Measurements from ENCODE around the gene DMP1. TPM values are rescaled to one million over a fixed set of nuclear protein-coding genes. Genes with fewer than 3 reads are reported as not detected.

DMP1 gene
- total and polyA plus RNA-seq, 3 donors from 2014 or later = 0.37 to 1.5 (median 0.91) TPM

GRCh38 chr4:87697272-87697671, 47.2 kb downstream of the DMP1 start:
- no peaks in the 10 kb centered on the region for H3K9me3 ChIP-seq
- WGBS, 2 donors = 89 to 98% methylated on average over 5 of the region's 5 CpGs
- no peaks in the 10 kb centered on the region for H3K4me1 ChIP-seq
- H3K27ac ChIP-seq = no peak overlapping the region
- no peak for TF ChIP-seq POLR2A (IDR thresholded peaks at IDR 0.05)
- TF ChIP-seq CTCF (IDR thresholded peaks at IDR 0.05) = no peak
- DNase-seq = no peak
- H3K4me3 ChIP-seq = no peak overlapping the region
- intact Hi-C loops (cut with DNase I; ENCODE audit: low total_unique reads) = no loop called here
- H3K36me3 ChIP-seq (ENCODE audit: low read depth, missing control alignments) = no peaks in the 10 kb centered on the region
- H3K27me3 ChIP-seq = no peaks in the 10 kb centered on the region

GRCh38 chr4:87697945-87698344, 47.9 kb downstream of the DMP1 start:
- Histone ChIP-seq H3K36me3 (ENCODE audit: low read depth, missing control alignments) (no peaks in the 10 kb centered on the region), H3K9me3 (no peaks in the 10 kb centered on the region), H3K27ac (no peak overlapping the region), H3K4me1 (no peaks in the 10 kb centered on the region), H3K27me3 (no peaks in the 10 kb centered on the region), H3K4me3 (no peak overlapping the region)
- 86% methylated on average over 2 of the region's 2 CpGs; no CpG with 5 or more reads in 1 of the 2 donors for WGBS, 2 donors
- TF ChIP-seq POLR2A (IDR thresholded peaks at IDR 0.05) (no peak), CTCF (IDR thresholded peaks at IDR 0.05) (no peak)
- DNase-seq = no peak
- intact Hi-C loops (cut with DNase I; ENCODE audit: low total_unique reads) = no loop called here

GRCh38 chr4:87698394-87698793, 48.3 kb downstream of the DMP1 start:
- Histone ChIP-seq H3K9me3 (no peaks in the 10 kb centered on the region), H3K4me3 (no peak overlapping the region), H3K27ac (no peak overlapping the region), H3K4me1 (no peaks in the 10 kb centered on the region), H3K27me3 (no peaks in the 10 kb centered on the region), H3K36me3 (ENCODE audit: low read depth, missing control alignments) (no peaks in the 10 kb centered on the region)
- DNase-seq = no peak
- TF ChIP-seq CTCF (IDR thresholded peaks at IDR 0.05) (no peak), POLR2A (IDR thresholded peaks at IDR 0.05) (no peak)
- intact Hi-C loops (cut with DNase I; ENCODE audit: low total_unique reads) = no loop called here
- WGBS, 2 donors = 94 to 98% methylated on average over 2 of the region's 2 CpGs

GRCh38 chr4:87704001-87704400, 53.9 kb downstream of the DMP1 start:
- no peaks in the 10 kb centered on the region for H3K27me3 ChIP-seq
- WGBS, 2 donors = 88 to 95% methylated on average over 3 of the region's 3 CpGs
- H3K4me1 ChIP-seq = no peaks in the 10 kb centered on the region
- no peaks in the 10 kb centered on the region for H3K9me3 ChIP-seq
- no peak overlapping the region for H3K27ac ChIP-seq
- H3K4me3 ChIP-seq = no peak overlapping the region
- no peak for TF ChIP-seq CTCF (IDR thresholded peaks at IDR 0.05)
- TF ChIP-seq POLR2A (IDR thresholded peaks at IDR 0.05) = no peak
- H3K36me3 ChIP-seq (ENCODE audit: low read depth, missing control alignments) = no peaks in the 10 kb centered on the region
- no peak for DNase-seq
- intact Hi-C loops (cut with DNase I; ENCODE audit: low total_unique reads) = no loop called here

- no peak overlapping the region for H3K4me3 ChIP-seq
- 69 to 96% methylated on average over 3 to 4 of the region's 4 CpGs for WGBS, 2 donors
Observed at GRCh38 chr4:87707279-87707918, 57.3 kb downstream of the DMP1 start.

More at GRCh38 chr4:87707279-87707918, 57.3 kb downstream of the DMP1 start:
- Histone ChIP-seq H3K36me3 (ENCODE audit: low read depth, missing control alignments) (no peaks in the 10 kb centered on the region), H3K27ac (no peak overlapping the region), H3K4me1 (no peaks in the 10 kb centered on the region), H3K27me3 (no peaks in the 10 kb centered on the region), H3K9me3 (no peaks in the 10 kb centered on the region)
- TF ChIP-seq POLR2A (IDR thresholded peaks at IDR 0.05) = no peak
- no peak for TF ChIP-seq CTCF (IDR thresholded peaks at IDR 0.05)
- intact Hi-C loops (cut with DNase I; ENCODE audit: low total_unique reads) = no loop called here
- no peak for DNase-seq

Data from testis (tissue), 3 donors.